HepG2 (cell line): Measurements from ENCODE around the gene CCNT2. TPM values are rescaled to one million over a fixed set of nuclear protein-coding genes. Genes with fewer than 3 reads are reported as not detected.

Source experiments
- ATAC-seq: fragments of 200-7000 bp; cut with Tn5 transposase; 3 replicates; pipeline ENCODE4 v1.9.1; 2020; ENCODE audit warnings: mild to moderate bottlenecking, moderate library complexity
- BruUV-seq: library from RNA; stranded (reverse); fragments of 400-500 nt; replicated peaks from 2 replicates; lab custom pipeline; 2021; lab: Mats Ljungman, UMichigan
- CTCF ChIA-PET: fragments of 300-600 bp; formaldehyde crosslinking; extraction: SDS; loops from one replicate; lab custom pipeline; 2021; ENCODE audit warnings: low total read pairs, inconsistent platforms, low intra/inter-chr PET ratio; lab: Yijun Ruan, JAX
- POLR2A ChIA-PET: fragments of 350-600 bp; sonication (Branson Sonifier 250); formaldehyde crosslinking; loops from one replicate; lab custom pipeline; 2020; ENCODE audit warnings: antibody characterized with exemption, inconsistent platforms; lab: Yijun Ruan, JAX
- DNase-seq: peaks from one replicate; pipeline ENCODE4 v3.0.0-alpha.2; 2015; ENCODE audit warnings: low spot score
- FAIRE-seq: peaks from 3 replicates; lab custom pipeline; 2011; peaks lifted over from hg19 to GRCh38; lab: Jason Lieb, UNC
- H2AFZ ChIP-seq: one replicate; pipeline ENCODE4 v1.6.1; 2011; ENCODE audit warnings: low read length, inconsistent platforms
- H3K27ac ChIP-seq: fragments of 300-600 bp; 3 replicates; pipeline ENCODE4 v1.8.0; 2011; ENCODE audit warnings: mixed run types, mild to moderate bottlenecking, mixed read lengths, low read length, inconsistent platforms; ENCODE audit not compliant: insufficient read depth; ENCODE audit errors: extremely low read length
- H3K27me3 ChIP-seq, 2 experiments: fragments of 200-600 bp in 1 of 2; 2 replicates in 1 of 2; 3 replicates in 1 of 2; pipeline versions ENCODE4 v1.6.0 to v1.8.0; 2011; ENCODE audit warnings: low read length in 2 of 2, mild to moderate bottlenecking in 2 of 2, moderate library complexity in 2 of 2, inconsistent platforms in 1 of 2; ENCODE audit not compliant: insufficient read depth in 2 of 2, control insufficient read depth in 1 of 2
- H3K36me3 ChIP-seq, 2 experiments: fragments of 200-600 bp in 1 of 2; replicated peaks in 1 of 2; 2 replicates in 1 of 2; 3 replicates in 1 of 2; pipeline versions ENCODE4 v1.5.1 to v1.8.0; 2011; ENCODE audit warnings: low read length in 2 of 2, inconsistent platforms in 1 of 2; ENCODE audit not compliant: insufficient read depth in 2 of 2, control insufficient read depth in 1 of 2
- H3K4me1 ChIP-seq: 2 replicates; pipeline ENCODE4 v1.5.1; 2012; ENCODE audit warnings: low read length, inconsistent platforms; ENCODE audit not compliant: insufficient read depth
- H3K4me2 ChIP-seq: 2 replicates; pipeline ENCODE4 v1.6.0; 2011; ENCODE audit warnings: low read depth, low read length, inconsistent platforms
- H3K4me3 ChIP-seq, 3 experiments: fragments of 200-600 bp in 1 of 3; sonication (generic), shearing (Covaris generic) in 1 of 3; replicated peaks in 1 of 3; 2 replicates each; pipeline ENCODE4 v1.5.1; 2011 to 2016; ENCODE audit warnings: low read length in 3 of 3, inconsistent platforms in 2 of 3, low read depth in 2 of 3, mild to moderate bottlenecking in 2 of 3, control low read depth in 1 of 3, mixed read lengths in 1 of 3; ENCODE audit not compliant: insufficient read depth in 1 of 3
- H3K79me2 ChIP-seq: one replicate; pipeline ENCODE4 v1.6.1; 2011; ENCODE audit warnings: low read length, inconsistent platforms; ENCODE audit not compliant: insufficient read depth
- H3K9ac ChIP-seq: 2 replicates; pipeline ENCODE4 v1.6.0; 2011; ENCODE audit warnings: mild to moderate bottlenecking, low read depth, low read length, inconsistent platforms; ENCODE audit not compliant: insufficient read depth
- H3K9me3 ChIP-seq: 2 replicates; pipeline ENCODE4 v1.5.1; 2012; ENCODE audit warnings: mild to moderate bottlenecking, low read length
- H4K20me1 ChIP-seq: 2 replicates; pipeline ENCODE4 v1.6.0; 2011; ENCODE audit warnings: inconsistent platforms, mild to moderate bottlenecking, low read length, moderate library complexity; ENCODE audit not compliant: insufficient read depth
- AFF4 ChIP-seq: sonication (generic); formaldehyde crosslinking; IDR thresholded peaks from 2 replicates; pipeline ENCODE4 v1.4.0; 2020; ENCODE audit warnings: missing genetic modification reagents
- ATM ChIP-seq: fragments of 450-650 bp; IDR thresholded peaks from 2 replicates; pipeline ENCODE4 v1.7.1; 2017; ENCODE audit warnings: mild to moderate bottlenecking, borderline replicate concordance
- E2F2 ChIP-seq: sonication (generic); formaldehyde crosslinking; IDR thresholded peaks from 2 replicates; pipeline ENCODE4 v1.4.0; 2020; ENCODE audit warnings: missing genetic modification reagents, borderline replicate concordance
- GPN1 ChIP-seq: sonication (generic); formaldehyde crosslinking; IDR thresholded peaks from 2 replicates; pipeline ENCODE4 v1.5.1; 2020; ENCODE audit warnings: missing genetic modification reagents, borderline replicate concordance
- JUNB ChIP-seq: sonication (generic); formaldehyde crosslinking; IDR thresholded peaks from 2 replicates; pipeline ENCODE4 v1.8.0; 2022; ENCODE audit warnings: missing genetic modification reagents, mild to moderate bottlenecking, borderline replicate concordance
- JUND ChIP-seq: sonication (generic); formaldehyde crosslinking; IDR thresholded peaks from 2 replicates; pipeline ENCODE4 v1.8.0; 2022; ENCODE audit warnings: mild to moderate bottlenecking, missing genetic modification reagents
- KLF13 ChIP-seq: sonication (generic); formaldehyde crosslinking; IDR thresholded peaks from 2 replicates; pipeline ENCODE4 v1.4.0; 2020; ENCODE audit warnings: mild to moderate bottlenecking, missing genetic modification reagents
- NFATC3 ChIP-seq: sonication (generic); formaldehyde crosslinking; IDR thresholded peaks from 2 replicates; pipeline ENCODE4 v1.5.1; 2020; ENCODE audit warnings: mild to moderate bottlenecking, missing genetic modification reagents
- SALL2 ChIP-seq: sonication (generic); formaldehyde crosslinking; IDR thresholded peaks from 2 replicates; pipeline ENCODE4 v1.8.1; 2023; ENCODE audit warnings: mild to moderate bottlenecking, missing genetic modification reagents, inconsistent platforms
- SNAI1 ChIP-seq: sonication (generic); formaldehyde crosslinking; IDR thresholded peaks from 2 replicates; pipeline ENCODE4 v1.5.0; 2020; ENCODE audit warnings: mild to moderate bottlenecking, missing genetic modification reagents, borderline replicate concordance
- TSC22D2 ChIP-seq: sonication (generic); formaldehyde crosslinking; IDR thresholded peaks from 2 replicates; pipeline ENCODE4 v1.5.1; 2020; ENCODE audit warnings: missing genetic modification reagents, mild to moderate bottlenecking, borderline replicate concordance
- ZBTB10 ChIP-seq: sonication (generic); formaldehyde crosslinking; IDR thresholded peaks from 2 replicates; pipeline ENCODE4 v1.4.0; 2020; ENCODE audit warnings: missing genetic modification reagents, borderline replicate concordance
- ZBTB37 ChIP-seq: sonication (generic); formaldehyde crosslinking; IDR thresholded peaks from 2 replicates; pipeline ENCODE4 v1.4.0; 2020; ENCODE audit warnings: mild to moderate bottlenecking, missing genetic modification reagents
- ZNF256 ChIP-seq: sonication (generic); formaldehyde crosslinking; conservative IDR thresholded peaks from 2 replicates; pipeline ENCODE4 v1.4.0; 2020; ENCODE audit warnings: missing genetic modification reagents
- WGBS: methylation state at CpG from one replicate; pipeline ENCODE4 v1.1.6; 2017; ENCODE audit warnings: low lambda C conversion rate; 5-methylcytosine and 5-hydroxymethylcytosine counted together
- in situ Hi-C: cut with HindIII; loops from 2 replicates; pipeline ENCODE4 v1.10.0; 2017; ENCODE audit warnings: low pct_unique_long_range_greater_than_20kb; ENCODE audit not compliant: extremely low pct_ligation_motif_present
- intact Hi-C: fragments of 100-400 bp; cut with micrococcal nuclease; formaldehyde crosslinking; loops from one replicate; pipeline ENCODE4 v1.10.0; 2022; ENCODE audit not compliant: unreplicated experiment
- polyA plus RNA-seq, 8 experiments: library from polyadenylated mRNA; depleted of rRNA in 3 of 8; stranded (reverse) in 7 of 8; unstranded in 1 of 8; fragments of >200 nt; fragmentation: Illumina TruSeq in 4 of 8; extraction: Trizol in 4 of 8; gene quantifications; 2 replicates each; pipeline versions ENCODE4 v1.2.1 to v1.2.3, GENCODE V29; 2011 to 2016; ENCODE audit warnings: low read depth in 4 of 8, missing spikeins in 1 of 8, mixed read lengths in 1 of 8; ENCODE audit not compliant: insufficient read depth in 1 of 8
- total RNA-seq, 5 experiments: library from RNA; depleted of rRNA; stranded (reverse); fragments of >200 nt; fragmentation: Illumina TruSeq; extraction: Trizol; gene quantifications; 2 replicates each; pipeline ENCODE4 v1.2.3, GENCODE V29; 2016; ENCODE audit warnings: low read depth in 1 of 5

Gene CCNT2
- total and polyA plus RNA-seq, 2 of the 13 experiments (the other 11 are each of a cell fraction or from before 2014, with no cell fraction given): 22.1 to 34.4 TPM

- no peak for TF ChIP-seq ZNF256
- no peak for TF ChIP-seq SNAI1 (CRISPR knock-in tag)
- TF ChIP-seq E2F2 (CRISPR knock-in tag): no peak
- no peak for TF ChIP-seq SALL2 (CRISPR knock-in tag)
- no peak for TF ChIP-seq JUNB (CRISPR knock-in tag)
- TF ChIP-seq JUND (CRISPR knock-in tag): no peak
These were observed 31.5 kb downstream of the CCNT2 start (continued) for GRCh38 chr2:134949981-134950708.

GRCh38 chr2:134950886-134951285 lies 32.3 kb downstream of the CCNT2 start:
- ATAC-seq (no peak), FAIRE-seq (no peak), DNase-seq (no peak)
- ChIA-PET CTCF (no interaction called here), POLR2A (no interaction called here)
- no peak overlapping the region for H3K4me2 ChIP-seq
- no peaks in the 10 kb centered on the region for H3K27me3 ChIP-seq
- H3K9me3 ChIP-seq: no peaks in the 10 kb centered on the region
- in situ Hi-C loops (no loop called here), intact Hi-C loops (no loop called here)
- H3K4me1 ChIP-seq: peaks cover 12% of the 10 kb centered on the region
- no TSS peak for BruUV-seq
- peaks cover 2% of the 10 kb centered on the region for H3K79me2 ChIP-seq
- no peaks in the 10 kb centered on the region for H4K20me1 ChIP-seq
- no peak overlapping the region for H3K9ac ChIP-seq
- no peak overlapping the region for H2AFZ ChIP-seq
- H3K4me3 ChIP-seq: no peak overlapping the region
- WGBS: 98% methylated on average over 2 of the region's 2 CpGs
- H3K27ac ChIP-seq: no peak overlapping the region
- H3K36me3 ChIP-seq: peaks cover 23 to 87% of the 10 kb centered on the region in 2 experiments
- TF ChIP-seq GPN1 (CRISPR knock-in tag) (no peak), ZBTB37 (CRISPR knock-in tag) (no peak), TSC22D2 (no peak), ZBTB10 (no peak), NFATC3 (CRISPR knock-in tag) (no peak), KLF13 (CRISPR knock-in tag) (no peak), ATM (no peak), AFF4 (CRISPR knock-in tag) (no peak)
